RKO (cell line): ENCODE results near the gene TESMIN.
A peak's percentile ranks its signal among the peaks of the same experiment; 100 is the strongest.

Source experiments
- DNase-seq: peaks from one replicate; pipeline ENCODE4 v3.0.0-alpha.2; 2016; ENCODE audit warnings: low spot score

Gene TESMIN

GRCh38 chr11:68711114-68711513 is 40.2 kb downstream of the TESMIN start:
- DNase-seq = no peak

GRCh38 chr11:68710409-68710808 is 40.9 kb downstream of the TESMIN start:
- DNase-seq = no peak

GRCh38 chr11:68709062-68709461 is 42.3 kb downstream of the TESMIN start:
- no peak for DNase-seq

GRCh38 chr11:68707527-68707926 is 43.8 kb downstream of the TESMIN start:
- no peak for DNase-seq

- no peak for DNase-seq
These were observed 46.4 kb downstream of the TESMIN start for GRCh38 chr11:68704887-68705286.

GRCh38 chr11:68698993-68699392 is 52.3 kb downstream of the TESMIN start:
- no peak for DNase-seq

GRCh38 chr11:68695531-68695930 is 55.8 kb downstream of the TESMIN start:
- DNase-seq = no peak

GRCh38 chr11:68694431-68695297 is 56.7 kb downstream of the TESMIN start:
- no peak for DNase-seq

GRCh38 chr11:68693484-68693882 is 57.8 kb downstream of the TESMIN start:
- DNase-seq = no peak

GRCh38 chr11:68692871-68693483 is 58.3 kb downstream of the TESMIN start:
- DNase-seq = no peak

- DNase-seq = no peak
These were observed 59.2 kb downstream of the TESMIN start for GRCh38 chr11:68692115-68692514.

- DNase-seq = no peak
These were observed 59.9 kb downstream of the TESMIN start for GRCh38 chr11:68691402-68691784.

GRCh38 chr11:68690671-68691401 is 60.5 kb downstream of the TESMIN start:
- no peak for DNase-seq

GRCh38 chr11:68689737-68690625 is 61.3 kb downstream of the TESMIN start:
- DNase-seq = no peak

GRCh38 chr11:68688881-68689280 is 62.4 kb downstream of the TESMIN start:
- DNase-seq = no peak

- no peak for DNase-seq
These were observed 63.3 kb downstream of the TESMIN start for GRCh38 chr11:68687986-68688385.

GRCh38 chr11:68687311-68687710 is 64.0 kb downstream of the TESMIN start:
- DNase-seq = no peak

- DNase-seq = no peak
These were observed 64.8 kb downstream of the TESMIN start for GRCh38 chr11:68686486-68686885.

- no peak for DNase-seq
These were observed 65.5 kb downstream of the TESMIN start for GRCh38 chr11:68685656-68686380.

- peak; percentile 26 for DNase-seq
These were observed 66.6 kb downstream of the TESMIN start, which contains the start of gene GAL for GRCh38 chr11:68684385-68685356. GAL (plus strand) TSS chr11:68684544; CDS start chr11:68684924, 380 bp downstream.
